SK-N-SH treated with all-trans-retinoic acid at 6 μM for 48 hours (cell line): ENCODE data around the gene DENND1A.

Source experiments
- CSDC2 ChIP-seq: fragments of 250-450 bp; sonication (Bioruptor Pico); IDR thresholded peaks from 2 replicates; pipeline ENCODE4 v1.5.0; 2020; ENCODE audit warnings: mild to moderate bottlenecking, moderate library complexity
- GLIS3 ChIP-seq: fragments of 250-450 bp; sonication (Bioruptor Pico); IDR thresholded peaks from 2 replicates; pipeline ENCODE4 v1.5.0; 2020; ENCODE audit warnings: mild to moderate bottlenecking, moderate library complexity
- ISL1 ChIP-seq: fragments of 250-450 bp; sonication (Bioruptor Pico); IDR thresholded peaks from 2 replicates; pipeline ENCODE4 v2.1.2; 2022; ENCODE audit warnings: mild to moderate bottlenecking, moderate library complexity
- PATZ1 ChIP-seq: fragments of 250-450 bp; sonication (Bioruptor Pico); IDR thresholded peaks from 2 replicates; pipeline ENCODE4 v1.8.0; 2020; ENCODE audit warnings: mild to moderate bottlenecking, moderate library complexity, borderline replicate concordance
- SNAI2 ChIP-seq: fragments of 250-450 bp; sonication (Bioruptor Pico); IDR thresholded peaks from 2 replicates; pipeline ENCODE4 v1.5.0; 2020; ENCODE audit warnings: mild to moderate bottlenecking, moderate library complexity
- TOX ChIP-seq: fragments of 250-450 bp; sonication (Bioruptor Pico); IDR thresholded peaks from 2 replicates; pipeline ENCODE4 v1.8.0; 2021; ENCODE audit warnings: mild to moderate bottlenecking, moderate library complexity, borderline replicate concordance
- ZC3H10 ChIP-seq: fragments of 250-450 bp; sonication (Bioruptor Pico); IDR thresholded peaks from 2 replicates; pipeline ENCODE4 v1.5.1; 2021; ENCODE audit warnings: mild to moderate bottlenecking, moderate library complexity

GRCh38 chr9:123425261-123425821 lies 504.6 kb downstream of the DENND1A start:
- TF ChIP-seq SNAI2 (CRISPR knock-in tag), result no peak
- TF ChIP-seq CSDC2 (CRISPR knock-in tag), result no peak
- TF ChIP-seq PATZ1 (CRISPR knock-in tag), result no peak
- TF ChIP-seq TOX (CRISPR knock-in tag), result no peak
- no peak for TF ChIP-seq ISL1 (CRISPR knock-in tag)
- no peak for TF ChIP-seq GLIS3 (CRISPR knock-in tag)
- TF ChIP-seq ZC3H10 (CRISPR knock-in tag), result no peak
